MM.1S (cell line): ENCODE data around the gene CA10.

Source experiments
- DNase-seq: peaks from one replicate; pipeline ENCODE4 v3.0.0-alpha.2; 2015
- H2AFZ ChIP-seq: fragments of 300-600 bp; sonication (generic); 2 replicates; pipeline ENCODE4 v1.6.0; 2016; ENCODE audit warnings: antibody characterized with exemption, low read length
- H3F3A ChIP-seq: fragments of 300-600 bp; sonication (generic); 2 replicates; pipeline ENCODE4 v1.6.1; 2016; ENCODE audit warnings: mild to moderate bottlenecking, antibody characterized with exemption, low read length, moderate library complexity, mixed read lengths; ENCODE audit not compliant: insufficient read depth
- H3K27ac ChIP-seq: fragments of 300-600 bp; sonication (generic); 2 replicates; pipeline ENCODE4 v1.5.1; 2016; ENCODE audit warnings: mild to moderate bottlenecking, low read length
- H3K27me3 ChIP-seq: fragments of 300-600 bp; sonication (generic); replicated peaks from 2 replicates; pipeline ENCODE4 v1.6.0; 2016; ENCODE audit warnings: low read length; ENCODE audit not compliant: insufficient read depth
- H3K36me3 ChIP-seq: fragments of 300-600 bp; sonication (generic); replicated peaks from 2 replicates; pipeline ENCODE4 v1.6.1; 2016; ENCODE audit warnings: mild to moderate bottlenecking, low read length, mixed read lengths; ENCODE audit not compliant: insufficient read depth
- H3K4me1 ChIP-seq: fragments of 300-600 bp; sonication (generic); 2 replicates; pipeline ENCODE4 v1.6.1; 2016; ENCODE audit warnings: low read length, mixed read lengths
- H3K4me2 ChIP-seq: fragments of 300-600 bp; sonication (generic); 2 replicates; pipeline ENCODE4 v1.6.0; 2016; ENCODE audit warnings: low read depth, low read length
- H3K4me3 ChIP-seq: fragments of 300-600 bp; sonication (generic); 2 replicates; pipeline ENCODE4 v1.5.1; 2016; ENCODE audit warnings: low read length, mixed read lengths
- H3K79me2 ChIP-seq: fragments of 300-600 bp; sonication (generic); 2 replicates; pipeline ENCODE4 v1.6.1; 2016; ENCODE audit warnings: mixed run types, low read length, mixed read lengths
- H3K9ac ChIP-seq: fragments of 300-600 bp; sonication (generic); 2 replicates; pipeline ENCODE4 v1.6.1; 2016; ENCODE audit warnings: low read length, mixed read lengths
- H3K9me2 ChIP-seq: fragments of 300-600 bp; sonication (generic); replicated peaks from 2 replicates; pipeline ENCODE4 v1.6.1; 2016; ENCODE audit warnings: mild to moderate bottlenecking, low read length, mixed read lengths; ENCODE audit not compliant: insufficient read depth
- H3K9me3 ChIP-seq: fragments of 300-600 bp; sonication (generic); replicated peaks from 2 replicates; pipeline ENCODE4 v1.6.1; 2016; ENCODE audit warnings: mild to moderate bottlenecking, low read length, mixed read lengths; ENCODE audit not compliant: insufficient read depth
- H4K20me1 ChIP-seq: fragments of 300-600 bp; sonication (generic); 2 replicates; pipeline ENCODE4 v1.6.1; 2016; ENCODE audit warnings: mild to moderate bottlenecking, low read length, moderate library complexity, mixed read lengths; ENCODE audit not compliant: insufficient read depth
- CTCF ChIP-seq: fragments of 300-600 bp; sonication (generic); IDR thresholded peaks from 2 replicates; pipeline ENCODE4 v1.5.1; 2016; ENCODE audit warnings: antibody characterized with exemption, low read length, mixed read lengths
- EZH2 ChIP-seq: fragments of 300-600 bp; sonication (generic); optimal IDR thresholded peaks from 2 replicates; pipeline ENCODE3; 2017; ENCODE audit warnings: low read depth, mild to moderate bottlenecking, antibody characterized with exemption, low read length, mixed read lengths
- EZH2phosphoT487 ChIP-seq: fragments of 300-600 bp; sonication (generic); IDR thresholded peaks from 2 replicates; pipeline ENCODE4 v1.6.1; 2018; ENCODE audit warnings: antibody characterized with exemption, low read length

Gene CA10

DNA sequence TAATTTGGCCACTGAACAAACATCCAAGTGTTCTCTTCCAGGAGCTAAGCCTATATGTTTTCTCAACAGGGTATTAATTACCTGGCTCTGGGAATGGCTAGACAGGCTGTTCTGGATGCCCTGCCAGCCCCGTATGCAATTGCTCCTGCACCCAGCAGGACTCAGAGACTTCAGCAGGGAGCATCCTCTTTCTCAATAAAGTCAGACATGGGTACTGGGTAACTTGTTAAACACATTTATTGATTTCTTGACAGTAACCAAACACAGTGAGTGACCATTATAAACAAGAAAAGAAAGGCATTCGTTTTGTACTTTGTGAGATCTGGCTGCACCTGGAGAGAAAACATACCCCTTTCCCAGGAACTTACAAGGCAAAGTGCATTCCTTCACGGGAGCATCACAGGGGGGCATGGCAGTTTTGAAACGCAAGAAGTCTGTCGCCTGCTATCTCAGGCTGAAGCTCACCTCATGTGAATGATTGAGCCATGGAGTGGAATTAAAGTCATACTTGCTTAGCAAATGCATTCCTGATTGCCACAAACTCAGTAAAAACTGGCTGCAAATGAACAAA is 528.3 kb downstream of the CA10 start:
- Histone ChIP-seq H3K9me3 (no peaks in the 10 kb centered on the region), H3K27me3 (no peaks in the 10 kb centered on the region), H3K4me1 (no peaks in the 10 kb centered on the region), H2AFZ (no peak overlapping the region), H3K79me2 (no peaks in the 10 kb centered on the region), H3K4me3 (no peak overlapping the region), H3K4me2 (no peak overlapping the region), H3K27ac (no peak overlapping the region), H3K9ac (no peak overlapping the region), H3K36me3 (no peaks in the 10 kb centered on the region), H4K20me1 (no peaks in the 10 kb centered on the region), H3F3A (no peaks in the 10 kb centered on the region), H3K9me2 (no peaks in the 10 kb centered on the region)
- DNase-seq, result no peak
- TF ChIP-seq CTCF (no peak), EZH2phosphoT487 (no peak), EZH2 (no peak)

DNA sequence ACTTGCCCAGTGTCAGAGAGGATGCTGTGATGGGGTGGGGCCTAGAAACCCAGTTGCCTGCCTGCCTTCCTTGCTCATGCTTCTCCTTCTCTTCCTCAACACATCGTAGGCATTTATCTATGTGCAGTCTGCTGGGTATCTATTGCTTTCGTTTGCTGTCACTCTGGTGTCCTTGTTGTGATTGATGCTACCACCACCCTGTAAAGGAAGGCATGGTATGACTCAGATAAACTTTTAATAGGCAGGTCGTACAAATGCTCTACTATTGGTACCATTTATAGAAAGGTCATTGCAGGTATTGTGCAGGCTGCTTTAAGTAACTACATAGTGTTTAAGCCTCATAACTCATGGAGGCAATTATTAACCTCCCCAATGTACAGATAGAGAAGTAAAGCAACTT is 529.3 kb downstream of the CA10 start:
- no peaks in the 10 kb centered on the region for H3K9me3 ChIP-seq
- no peaks in the 10 kb centered on the region for H3K36me3 ChIP-seq
- no peak for DNase-seq
- no peak overlapping the region for H3K27ac ChIP-seq
- no peak overlapping the region for H3K9ac ChIP-seq
- no peaks in the 10 kb centered on the region for H3K27me3 ChIP-seq
- H2AFZ ChIP-seq, result no peak overlapping the region
- no peaks in the 10 kb centered on the region for H3K79me2 ChIP-seq
- no peaks in the 10 kb centered on the region for H3F3A ChIP-seq
- no peaks in the 10 kb centered on the region for H3K4me1 ChIP-seq
- TF ChIP-seq EZH2 (no peak), EZH2phosphoT487 (no peak), CTCF (no peak)
- no peak overlapping the region for H3K4me3 ChIP-seq
- no peak overlapping the region for H3K4me2 ChIP-seq
- H3K9me2 ChIP-seq, result no peaks in the 10 kb centered on the region
- H4K20me1 ChIP-seq, result no peaks in the 10 kb centered on the region

- no peaks in the 10 kb centered on the region for H3K27me3 ChIP-seq
- no peaks in the 10 kb centered on the region for H4K20me1 ChIP-seq
- no peak overlapping the region for H3K4me3 ChIP-seq
- no peaks in the 10 kb centered on the region for H3K36me3 ChIP-seq
- no peak for DNase-seq
- no peaks in the 10 kb centered on the region for H3K9me3 ChIP-seq
- no peak overlapping the region for H3K4me2 ChIP-seq
- no peaks in the 10 kb centered on the region for H3K9me2 ChIP-seq
- no peaks in the 10 kb centered on the region for H3F3A ChIP-seq
- no peak overlapping the region for H3K9ac ChIP-seq
- no peak overlapping the region for H2AFZ ChIP-seq
- TF ChIP-seq CTCF (no peak), EZH2phosphoT487 (no peak), EZH2 (no peak)
- H3K27ac ChIP-seq, result no peak overlapping the region
- H3K79me2 ChIP-seq, result no peaks in the 10 kb centered on the region
- H3K4me1 ChIP-seq, result no peaks in the 10 kb centered on the region
Measured at GRCh38 chr17:51627779-51628178, 530.7 kb downstream of the CA10 start.
